Epithelial cell of proximal tubule (primary cell): ENCODE data around the gene STX5. TPM values are rescaled to one million over a fixed set of nuclear protein-coding genes. Genes with fewer than 3 reads are reported as not detected.

ENCODE experiments used
- DNase-seq: peaks from one replicate; pipeline ENCODE4 v3.0.0-alpha.2; 2011; ENCODE audit warnings: low read depth
- H3K4me3 ChIP-seq: 2 replicates; pipeline ENCODE4 v1.5.1; 2011; ENCODE audit warnings: low read depth, mild to moderate bottlenecking, low read length
- total RNA-seq: library from RNA; depleted of rRNA; stranded (reverse); fragments of >200 nt; gene quantifications from 2 replicates; pipeline ENCODE4 v1.2.3, GENCODE V29; 2015
- TF ChIP-seq, protein P1 (sequence below): conservative IDR thresholded peaks from 2 replicates; pipeline ENCODE4 v1.5.1; 2012; ENCODE audit warnings: low read depth, mild to moderate bottlenecking, low read length

Gene STX5
- total RNA-seq, 1 donor from 2014 or later: 21.2 TPM

DNA sequence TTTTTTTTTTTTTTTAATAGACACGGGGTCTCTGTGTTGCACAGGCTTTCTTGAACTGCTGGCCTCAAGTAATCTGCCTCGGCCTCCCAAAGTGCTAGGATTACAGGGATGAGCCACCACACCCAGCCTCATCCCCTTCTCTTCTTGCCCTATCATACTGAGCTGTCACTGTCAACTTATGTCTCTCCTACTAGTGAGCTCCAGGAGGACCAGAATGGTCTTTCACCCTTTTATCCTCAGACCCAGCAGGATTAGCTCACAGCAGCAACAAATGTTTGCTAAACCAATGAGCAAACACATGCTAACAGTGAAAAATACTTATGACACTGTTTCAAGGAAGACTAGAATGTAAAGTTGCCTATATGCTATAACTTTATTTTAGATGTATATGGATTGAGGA is 20.2 kb downstream of the STX5 start:
- no peak for DNase-seq
- no peak overlapping the region for H3K4me3 ChIP-seq
- TF ChIP-seq, protein P1, sequence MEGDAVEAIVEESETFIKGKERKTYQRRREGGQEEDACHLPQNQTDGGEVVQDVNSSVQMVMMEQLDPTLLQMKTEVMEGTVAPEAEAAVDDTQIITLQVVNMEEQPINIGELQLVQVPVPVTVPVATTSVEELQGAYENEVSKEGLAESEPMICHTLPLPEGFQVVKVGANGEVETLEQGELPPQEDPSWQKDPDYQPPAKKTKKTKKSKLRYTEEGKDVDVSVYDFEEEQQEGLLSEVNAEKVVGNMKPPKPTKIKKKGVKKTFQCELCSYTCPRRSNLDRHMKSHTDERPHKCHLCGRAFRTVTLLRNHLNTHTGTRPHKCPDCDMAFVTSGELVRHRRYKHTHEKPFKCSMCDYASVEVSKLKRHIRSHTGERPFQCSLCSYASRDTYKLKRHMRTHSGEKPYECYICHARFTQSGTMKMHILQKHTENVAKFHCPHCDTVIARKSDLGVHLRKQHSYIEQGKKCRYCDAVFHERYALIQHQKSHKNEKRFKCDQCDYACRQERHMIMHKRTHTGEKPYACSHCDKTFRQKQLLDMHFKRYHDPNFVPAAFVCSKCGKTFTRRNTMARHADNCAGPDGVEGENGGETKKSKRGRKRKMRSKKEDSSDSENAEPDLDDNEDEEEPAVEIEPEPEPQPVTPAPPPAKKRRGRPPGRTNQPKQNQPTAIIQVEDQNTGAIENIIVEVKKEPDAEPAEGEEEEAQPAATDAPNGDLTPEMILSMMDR: no peak

DNA sequence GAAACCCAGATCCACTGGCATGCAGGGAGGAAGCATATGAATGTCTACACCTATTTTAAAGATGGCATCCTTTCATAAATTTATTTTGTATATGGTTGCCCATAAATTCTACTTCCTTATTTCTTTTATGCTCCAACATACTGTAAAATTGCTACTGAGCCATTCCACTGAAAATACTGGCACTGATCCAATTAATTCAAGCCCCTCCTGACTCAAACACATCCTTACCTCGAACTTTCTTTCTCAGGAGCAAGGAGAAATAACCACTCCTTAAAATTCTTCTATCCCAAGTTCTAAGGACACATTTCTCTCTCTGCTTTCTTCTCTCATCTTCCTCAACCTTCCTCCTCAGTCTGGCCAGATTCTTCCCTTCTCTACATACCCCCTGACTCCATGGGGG is 21.1 kb downstream of the STX5 start:
- TF ChIP-seq, protein P1: no peak
- no peak overlapping the region for H3K4me3 ChIP-seq
- no peak for DNase-seq

DNA sequence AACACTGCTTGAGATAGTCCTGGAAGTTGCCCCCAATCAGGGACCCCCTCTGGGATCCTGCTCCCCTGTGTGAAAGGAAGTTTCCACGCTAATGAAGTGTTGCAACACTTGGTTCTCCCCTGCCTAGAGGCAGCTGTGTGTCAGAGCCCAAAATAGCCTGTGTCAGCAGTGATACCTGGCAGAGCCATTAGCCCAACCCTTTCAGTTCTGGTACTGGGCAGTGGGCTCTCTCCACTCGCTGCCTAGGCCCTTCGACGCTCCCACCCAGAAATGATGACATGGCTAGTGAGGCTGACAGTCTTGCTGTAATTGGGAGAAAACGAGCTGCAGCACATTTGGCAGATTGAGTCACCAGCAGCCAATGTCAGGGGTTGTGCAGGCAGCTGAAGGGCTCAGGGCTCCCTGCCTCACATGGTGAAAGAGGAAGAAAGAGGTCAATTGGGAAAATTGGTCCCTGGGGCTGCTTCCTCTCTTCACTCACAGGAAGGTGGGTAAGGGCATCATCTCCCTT is 25.2 kb downstream of the STX5 start:
- no peak for DNase-seq
- TF ChIP-seq, protein P1: no peak
- H3K4me3 ChIP-seq: no peak overlapping the region

DNA sequence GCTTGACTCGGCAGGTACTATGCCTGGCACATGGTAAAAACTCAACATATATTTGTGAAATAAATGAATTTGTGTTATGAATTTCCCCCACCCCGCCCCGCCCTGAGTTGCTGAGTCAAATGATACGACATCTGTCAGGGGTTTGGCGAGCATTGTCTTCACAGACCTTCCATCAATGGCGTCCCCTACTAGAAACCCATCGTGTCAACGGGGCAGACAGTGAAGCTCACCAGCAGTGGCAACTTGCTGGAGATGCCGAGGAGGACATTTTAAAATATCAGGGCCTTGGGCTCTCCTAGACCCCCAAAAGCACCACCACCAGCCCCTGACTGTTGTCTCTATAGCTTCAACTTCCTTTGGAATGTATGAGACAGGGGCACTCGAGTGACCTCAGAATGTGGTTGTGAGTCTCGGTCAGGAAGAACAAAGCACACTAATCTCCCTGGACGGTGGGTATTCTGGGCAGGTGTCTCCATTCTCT is 25.9 kb downstream of the STX5 start:
- peak overlapping the region; percentile 93 for H3K4me3 ChIP-seq
- TF ChIP-seq, protein P1: no peak
- DNase-seq: no peak

DNA sequence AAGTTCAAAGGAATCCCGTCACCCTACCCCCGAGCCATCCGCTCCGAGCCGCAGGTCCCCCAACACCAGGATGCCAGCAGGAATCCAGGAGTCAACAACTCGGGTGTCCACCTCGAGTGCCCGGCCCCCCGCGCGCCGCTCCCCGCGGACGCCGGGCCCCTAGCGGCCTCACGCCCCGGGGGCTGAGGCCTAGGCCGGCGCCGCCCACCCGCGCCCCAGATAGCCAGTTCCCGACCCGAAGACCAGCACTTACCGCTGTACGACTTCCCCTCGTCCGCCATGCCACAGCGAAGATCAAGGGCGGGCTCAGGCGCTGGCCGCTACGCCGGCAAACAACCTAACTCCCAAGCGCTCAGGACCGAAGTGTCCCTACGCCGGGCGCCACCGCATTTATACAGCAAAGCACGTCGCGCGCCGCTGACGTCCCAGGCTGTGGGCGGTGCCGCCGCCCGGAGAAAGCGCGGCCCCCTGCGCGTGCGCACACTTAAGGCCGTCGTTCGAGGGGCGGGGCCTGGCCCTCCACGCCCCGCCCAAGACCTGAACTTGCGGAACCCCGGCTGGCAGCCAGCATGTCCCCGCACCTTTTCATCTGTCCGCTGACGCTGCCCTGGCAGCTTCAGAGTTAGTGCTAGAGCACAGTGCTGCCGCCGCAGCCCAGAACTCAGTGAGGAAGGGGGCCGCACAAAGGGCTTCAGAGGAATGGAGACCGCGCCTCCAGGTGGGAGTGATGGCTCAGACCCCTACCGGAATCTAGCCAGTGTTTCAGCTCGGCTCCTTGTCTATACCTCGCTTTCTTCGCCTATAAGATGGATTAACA is 26.6 kb downstream of the STX5 start, which contains the start of gene NXF1:
Gene NXF1 (minus strand): TSS at position 365 of the 817 bp plus-strand sequence. CDS start 84 bp downstream, at position 281.
- DNase-seq: peak; percentile 20
- peak within 1 kb of the TSS; percentile 93 for H3K4me3 ChIP-seq

DNA sequence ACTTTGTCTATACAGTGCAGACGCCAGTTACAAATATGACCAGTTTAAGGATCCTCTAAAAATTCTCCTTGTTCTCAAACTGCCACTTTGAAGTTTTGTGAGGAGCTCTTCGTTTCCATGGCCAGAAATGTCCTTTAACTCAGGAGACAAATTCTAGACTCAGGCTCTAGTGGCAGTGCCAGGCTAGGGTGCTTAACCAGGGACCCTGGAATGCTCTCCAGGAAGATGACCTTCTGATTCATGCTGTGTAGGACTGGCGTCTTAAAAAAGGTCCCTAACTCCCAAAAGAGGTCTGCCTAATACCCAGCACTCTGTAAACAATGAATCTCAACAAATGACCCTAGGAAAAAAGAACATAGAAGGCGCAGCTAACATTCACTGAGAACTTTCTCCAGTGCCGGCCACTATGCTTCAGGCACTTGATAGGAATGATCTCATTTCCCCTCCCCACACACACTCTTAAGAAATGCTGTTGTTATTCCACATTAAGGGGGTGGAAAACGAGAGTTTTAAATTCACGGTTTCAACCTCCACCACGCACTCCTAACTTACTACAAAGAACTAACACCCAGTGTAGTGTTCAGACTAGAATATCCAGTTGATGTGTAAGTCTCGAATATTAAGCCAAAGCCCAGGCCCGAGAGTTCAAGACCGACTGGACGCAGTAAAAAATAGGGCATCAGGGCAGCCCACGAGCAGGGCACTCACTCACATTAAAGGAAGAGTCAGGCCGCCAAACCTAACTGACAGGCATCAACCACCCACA is 27.4 kb downstream of the STX5 start:
- DNase-seq: peak; percentile 35
- H3K4me3 ChIP-seq: peak overlapping the region; percentile 93
- TF ChIP-seq, protein P1: no peak

More for the DNA sequence above, 26.6 kb downstream of the STX5 start, which contains the start of gene NXF1:
- TF ChIP-seq, protein P1: no peak
